Measurements from ENCODE around the gene DCBLD1. TPM values are rescaled to one million over a fixed set of nuclear protein-coding genes. Genes with fewer than 3 reads are reported as not detected.

The DCBLD1 gene
- polyA plus RNA-seq, 1 donor (not counting 4 experiments of a cell fraction or from before 2014, with no cell fraction given): 21.7 TPM

DNA sequence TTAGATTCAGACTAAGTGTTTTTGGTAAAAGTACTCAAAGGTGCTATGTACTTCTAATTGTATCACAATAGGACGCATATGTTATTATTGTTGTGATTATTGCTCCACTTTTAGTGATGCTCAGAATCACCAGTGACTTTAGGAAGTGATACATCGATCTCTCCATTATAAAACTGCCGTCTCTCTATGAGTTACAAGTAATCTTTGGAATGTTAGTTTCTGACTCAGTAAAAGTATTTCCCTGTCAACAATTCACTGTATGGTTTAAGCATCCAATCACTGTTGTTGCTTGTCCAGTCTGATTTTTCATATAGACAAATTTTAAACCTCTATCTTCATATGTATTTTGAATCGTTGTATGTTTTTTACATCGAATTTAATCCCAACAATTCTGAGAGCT is 9.4 kb downstream of the DCBLD1 start:
- DNase-seq (ENCODE audit: low read depth, low spot score) (no peak), FAIRE-seq (peak; percentile 29)
- dilution Hi-C loops (cut with MboI; ENCODE audit: extremely low pct_ligation_motif_present, low sequenced_read_pairs): no loop called here
- TF ChIP-seq CTCF (optimal IDR thresholded peaks at IDR 0.05 in 1 of 3, IDR thresholded peaks at IDR 0.05 in 1 of 3, conservative IDR thresholded peaks at IDR 0.05 in 1 of 3; ENCODE audit: extremely low read depth in 1 of 3, insufficient read depth in 2 of 3, low read length in 3 of 3) (no peak), EZH2 (IDR thresholded peaks at IDR 0.05; ENCODE audit: low read length) (no peak)
- peak overlapping the region; percentile 28 for H3K27ac ChIP-seq (ENCODE audit: control insufficient read depth, insufficient read depth, low read length)
- no peaks in the 10 kb centered on the region for H3K9me1 ChIP-seq (ENCODE audit: control insufficient read depth, extremely low read depth, insufficient read depth, low read length)
- no peaks in the 10 kb centered on the region for H3K27me3 ChIP-seq (ENCODE audit: control insufficient read depth, extremely low read depth, insufficient read depth, low read length)
- no peak overlapping the region for H3K4me3 ChIP-seq (ENCODE audit: control insufficient read depth in 2 of 3, extremely low read depth in 1 of 3, insufficient read depth in 2 of 3, low read depth in 1 of 3, low read length in 3 of 3)
- H3K9ac ChIP-seq (ENCODE audit: control insufficient read depth, extremely low read depth, insufficient read depth, low read length): no peak overlapping the region
- H2AFZ ChIP-seq (ENCODE audit: control insufficient read depth, low read length): no peak overlapping the region
- H3K4me1 ChIP-seq (ENCODE audit: control insufficient read depth, extremely low read depth, insufficient read depth, low read length): peaks cover 39% of the 10 kb centered on the region
- no peaks in the 10 kb centered on the region for H3K9me3 ChIP-seq (ENCODE audit: control insufficient read depth, low read depth, low read length)
- peaks cover 75% of the 10 kb centered on the region for H3K79me2 ChIP-seq (ENCODE audit: control insufficient read depth, insufficient read depth, low read length)
- no peak overlapping the region for H3K4me2 ChIP-seq (ENCODE audit: control insufficient read depth, extremely low read depth, insufficient read depth, low read depth, low read length)
- no peaks in the 10 kb centered on the region for H4K20me1 ChIP-seq (ENCODE audit: control insufficient read depth, extremely low read depth, insufficient read depth, low read length)
- H3K36me3 ChIP-seq (ENCODE audit: control insufficient read depth in 2 of 2, extremely low read depth in 1 of 2, insufficient read depth in 2 of 2, low read length in 2 of 2): peaks cover 0 to 7% of the 10 kb centered on the region in 2 experiments

- no peaks in the 10 kb centered on the region for H3K9me1 ChIP-seq (ENCODE audit: control insufficient read depth, extremely low read depth, insufficient read depth, low read length)
- peaks cover 54% of the 10 kb centered on the region for H3K4me1 ChIP-seq (ENCODE audit: control insufficient read depth, extremely low read depth, insufficient read depth, low read length)
- peaks cover 0 to 4% of the 10 kb centered on the region in 2 experiments for H3K36me3 ChIP-seq (ENCODE audit: control insufficient read depth in 2 of 2, extremely low read depth in 1 of 2, insufficient read depth in 2 of 2, low read length in 2 of 2)
- no peak overlapping the region for H3K4me2 ChIP-seq (ENCODE audit: control insufficient read depth, extremely low read depth, insufficient read depth, low read depth, low read length)
- H3K27me3 ChIP-seq (ENCODE audit: control insufficient read depth, extremely low read depth, insufficient read depth, low read length): no peaks in the 10 kb centered on the region
- H2AFZ ChIP-seq (ENCODE audit: control insufficient read depth, low read length): no peak overlapping the region
- TF ChIP-seq CTCF (optimal IDR thresholded peaks at IDR 0.05 in 1 of 3, IDR thresholded peaks at IDR 0.05 in 1 of 3, conservative IDR thresholded peaks at IDR 0.05 in 1 of 3; ENCODE audit: extremely low read depth in 1 of 3, insufficient read depth in 2 of 3, low read length in 3 of 3) (no peak), EZH2 (IDR thresholded peaks at IDR 0.05; ENCODE audit: low read length) (no peak)
- H3K4me3 ChIP-seq (ENCODE audit: control insufficient read depth in 2 of 3, extremely low read depth in 1 of 3, insufficient read depth in 2 of 3, low read depth in 1 of 3, low read length in 3 of 3): no peak overlapping the region
- no peaks in the 10 kb centered on the region for H4K20me1 ChIP-seq (ENCODE audit: control insufficient read depth, extremely low read depth, insufficient read depth, low read length)
- FAIRE-seq (peak; percentile 20), DNase-seq (ENCODE audit: low read depth, low spot score) (no peak)
- H3K79me2 ChIP-seq (ENCODE audit: control insufficient read depth, insufficient read depth, low read length): peaks cover 67% of the 10 kb centered on the region
- H3K9me3 ChIP-seq (ENCODE audit: control insufficient read depth, low read depth, low read length): no peaks in the 10 kb centered on the region
- no peak overlapping the region for H3K9ac ChIP-seq (ENCODE audit: control insufficient read depth, extremely low read depth, insufficient read depth, low read length)
- H3K27ac ChIP-seq (ENCODE audit: control insufficient read depth, insufficient read depth, low read length): peak overlapping the region; percentile 2
- dilution Hi-C loops (cut with MboI; ENCODE audit: extremely low pct_ligation_motif_present, low sequenced_read_pairs): no loop called here
These were observed 11.0 kb downstream of the DCBLD1 start for GRCh38 chr6:117493470-117493869.

All from keratinocyte (primary cell).